Neural cell (in vitro differentiated cells): ENCODE measurements around the gene PRORP. TPM values are rescaled to one million over a fixed set of nuclear protein-coding genes. Genes with fewer than 3 reads are reported as not detected.

Experiments
- H2AFZ ChIP-seq: fragments of 200-600, 300-800 bp; sonication (generic), shearing (Covaris generic); 2 replicates; pipeline ENCODE4 v1.6.0; 2014; ENCODE audit warnings: low read depth, mild to moderate bottlenecking, antibody characterized with exemption, low read length, moderate library complexity
- H3F3A ChIP-seq: fragments of 200-600 bp; shearing (Covaris generic); 2 replicates; pipeline ENCODE4 v1.6.1; 2016; ENCODE audit warnings: mild to moderate bottlenecking, moderate library complexity, mixed read lengths, antibody characterized with exemption, low read length; ENCODE audit not compliant: insufficient read depth, poor library complexity, severe bottlenecking
- H3K27ac ChIP-seq: fragments of 200-600, 300-800 bp; sonication (generic), shearing (Covaris generic); 2 replicates; pipeline ENCODE4 v1.5.1; 2014; ENCODE audit warnings: mild to moderate bottlenecking, low read length, moderate library complexity
- H3K27me3 ChIP-seq: fragments of 300-800, 200-600 bp; sonication (generic), shearing (Covaris generic); 2 replicates; pipeline ENCODE4 v1.6.0; 2014; ENCODE audit warnings: mild to moderate bottlenecking, low read depth, low read length, moderate library complexity; ENCODE audit not compliant: insufficient read depth
- H3K36me3 ChIP-seq: fragments of 300-800, 200-600 bp; sonication (generic), shearing (Covaris generic); 2 replicates; pipeline ENCODE4 v1.5.1; 2014; ENCODE audit warnings: mild to moderate bottlenecking, antibody characterized with exemption, low read length, moderate library complexity; ENCODE audit not compliant: insufficient read depth
- H3K4me2 ChIP-seq: fragments of 300-800, 200-600 bp; sonication (generic), shearing (Covaris generic); 2 replicates; pipeline ENCODE4 v1.6.0; 2014; ENCODE audit warnings: mild to moderate bottlenecking, low read length
- H3K4me3 ChIP-seq: fragments of 300-800, 200-600 bp; sonication (generic), shearing (Covaris generic); 2 replicates; pipeline ENCODE4 v1.5.1; 2014; ENCODE audit warnings: mild to moderate bottlenecking, low read length, moderate library complexity
- H3K79me2 ChIP-seq: fragments of 200-600 bp; shearing (Covaris generic); replicated peaks from 2 replicates; pipeline ENCODE4 v1.6.0; 2014; ENCODE audit warnings: mild to moderate bottlenecking, low read length, moderate library complexity; ENCODE audit not compliant: insufficient read depth
- H3K9ac ChIP-seq: fragments of 300-800, 200-600 bp; sonication (generic), shearing (Covaris generic); 2 replicates; pipeline ENCODE4 v1.6.1; 2016; ENCODE audit warnings: mild to moderate bottlenecking, low read length, mixed read lengths
- H3K9me2 ChIP-seq: fragments of 200-600 bp; shearing (Covaris generic); 2 replicates; pipeline ENCODE4 v1.6.1; 2016; ENCODE audit warnings: mild to moderate bottlenecking, low read length, mixed read lengths; ENCODE audit not compliant: insufficient read depth
- H3K9me3 ChIP-seq: fragments of 200-600, 300-800 bp; sonication (generic), shearing (Covaris generic); 2 replicates; pipeline ENCODE4 v1.6.1; 2016; ENCODE audit warnings: mild to moderate bottlenecking, mixed run types, low read length, moderate library complexity, mixed read lengths
- H4K20me1 ChIP-seq: fragments of 200-600 bp; shearing (Covaris generic); 2 replicates; pipeline ENCODE4 v1.6.1; 2016; ENCODE audit warnings: mild to moderate bottlenecking, mixed run types; ENCODE audit not compliant: insufficient read depth
- CTCF ChIP-seq: fragments of 450-650 bp; IDR thresholded peaks from 2 replicates; pipeline ENCODE4 v1.5.1; 2014; ENCODE audit warnings: antibody characterized with exemption, mild to moderate bottlenecking, moderate library complexity; ENCODE audit not compliant: poor library complexity, severe bottlenecking
- EP300 ChIP-seq: fragments of 450-650 bp; conservative IDR thresholded peaks from 2 replicates; pipeline ENCODE4 v1.6.1; 2014; ENCODE audit warnings: antibody characterized with exemption, mild to moderate bottlenecking, moderate library complexity; ENCODE audit not compliant: poor library complexity, severe bottlenecking
- EZH2 ChIP-seq: fragments of 200-600, 300-800 bp; shearing (Covaris generic), sonication (generic); IDR thresholded peaks from 2 replicates; pipeline ENCODE4 v1.6.1; 2014; ENCODE audit warnings: antibody characterized with exemption, low read length, borderline replicate concordance, mild to moderate bottlenecking; ENCODE audit not compliant: insufficient read depth, poor library complexity, severe bottlenecking
- MXI1 ChIP-seq: fragments of 450-650 bp; conservative IDR thresholded peaks from 2 replicates; pipeline ENCODE4 v1.6.1; 2014; ENCODE audit warnings: antibody characterized with exemption, mild to moderate bottlenecking; ENCODE audit not compliant: poor library complexity, severe bottlenecking
- POLR2AphosphoS5 ChIP-seq: IDR thresholded peaks from 2 replicates; pipeline ENCODE4 v1.6.1; 2012
- RAD21 ChIP-seq: fragments of 450-650 bp; conservative IDR thresholded peaks from 2 replicates; pipeline ENCODE4 v1.6.1; 2014; ENCODE audit warnings: antibody characterized with exemption, mild to moderate bottlenecking, moderate library complexity
- REST ChIP-seq: IDR thresholded peaks from 2 replicates; pipeline ENCODE4 v1.6.1; 2012; ENCODE audit warnings: borderline replicate concordance
- SMC3 ChIP-seq: fragments of 450-650 bp; conservative IDR thresholded peaks from 2 replicates; pipeline ENCODE4 v1.6.1; 2014; ENCODE audit warnings: antibody characterized with exemption, mild to moderate bottlenecking, moderate library complexity; ENCODE audit not compliant: poor library complexity
- TAF1 ChIP-seq: IDR thresholded peaks from 2 replicates; pipeline ENCODE4 v1.6.1; 2012; ENCODE audit warnings: low read depth
- polyA plus RNA-seq: library from polyadenylated mRNA; depleted of rRNA; stranded (reverse); fragments of >200 nt; gene quantifications from 2 replicates; pipeline ENCODE4 v1.2.3, GENCODE V29; 2014

Gene PRORP
- polyA plus RNA-seq, 1 donor from 2014 or later: 35.4 TPM

- H3F3A ChIP-seq: no peaks in the 10 kb centered on the region
- H3K27ac ChIP-seq: no peak overlapping the region
- H3K36me3 ChIP-seq: no peaks in the 10 kb centered on the region
- H3K4me2 ChIP-seq: no peak overlapping the region
- H3K9ac ChIP-seq: no peak overlapping the region
- no peak overlapping the region for H2AFZ ChIP-seq
- no peaks in the 10 kb centered on the region for H3K79me2 ChIP-seq
- H3K9me3 ChIP-seq: no peaks in the 10 kb centered on the region
- TF ChIP-seq SMC3: no peak
- no peaks in the 10 kb centered on the region for H3K9me2 ChIP-seq
- no peak overlapping the region for H3K4me3 ChIP-seq
- no peaks in the 10 kb centered on the region for H3K27me3 ChIP-seq
- no peaks in the 10 kb centered on the region for H4K20me1 ChIP-seq
Measured at GRCh38 chr14:35144029-35144428, 21.7 kb downstream of the PRORP start.

- no peaks in the 10 kb centered on the region for H3K36me3 ChIP-seq
- no peak overlapping the region for H2AFZ ChIP-seq
- no peak for TF ChIP-seq EZH2
- TF ChIP-seq TAF1: no peak
- no peak for TF ChIP-seq RAD21
- TF ChIP-seq REST: no peak
- TF ChIP-seq MXI1: no peak
- TF ChIP-seq SMC3: no peak
- TF ChIP-seq EP300: no peak
- TF ChIP-seq CTCF: no peak
- no peak for TF ChIP-seq POLR2AphosphoS5
- H3K9ac ChIP-seq: no peak overlapping the region
- H3K27ac ChIP-seq: no peak overlapping the region
- no peaks in the 10 kb centered on the region for H3K79me2 ChIP-seq
- no peaks in the 10 kb centered on the region for H3K27me3 ChIP-seq
- H4K20me1 ChIP-seq: no peaks in the 10 kb centered on the region
- no peaks in the 10 kb centered on the region for H3K9me3 ChIP-seq
- H3F3A ChIP-seq: no peaks in the 10 kb centered on the region
- no peaks in the 10 kb centered on the region for H3K9me2 ChIP-seq
- no peak overlapping the region for H3K4me3 ChIP-seq
- no peak overlapping the region for H3K4me2 ChIP-seq
Measured at GRCh38 chr14:35146711-35147149, 24.4 kb downstream of the PRORP start.

GRCh38 chr14:35147186-35147585, 24.8 kb downstream of the PRORP start:
- no peaks in the 10 kb centered on the region for H3K79me2 ChIP-seq
- no peak overlapping the region for H2AFZ ChIP-seq
- TF ChIP-seq REST: no peak
- no peak for TF ChIP-seq RAD21
- TF ChIP-seq TAF1: no peak
- no peak for TF ChIP-seq EP300
- TF ChIP-seq POLR2AphosphoS5: no peak
- no peak for TF ChIP-seq CTCF
- TF ChIP-seq MXI1: no peak
- no peak for TF ChIP-seq EZH2
- TF ChIP-seq SMC3: no peak
- no peaks in the 10 kb centered on the region for H4K20me1 ChIP-seq
- H3K27ac ChIP-seq: no peak overlapping the region
- H3K9me3 ChIP-seq: no peaks in the 10 kb centered on the region
- no peaks in the 10 kb centered on the region for H3K9me2 ChIP-seq
- no peak overlapping the region for H3K9ac ChIP-seq
- H3F3A ChIP-seq: no peaks in the 10 kb centered on the region
- no peak overlapping the region for H3K4me3 ChIP-seq
- H3K27me3 ChIP-seq: no peaks in the 10 kb centered on the region
- no peaks in the 10 kb centered on the region for H3K36me3 ChIP-seq
- no peak overlapping the region for H3K4me2 ChIP-seq
